ENCODE measurements around the gene RPL19. TPM values are rescaled to one million over a fixed set of nuclear protein-coding genes. Genes with fewer than 3 reads are reported as not detected.

The RPL19 gene
- total RNA-seq, 2 donors from 2014 or later, result 2,889 to 2,909 TPM

DNA sequence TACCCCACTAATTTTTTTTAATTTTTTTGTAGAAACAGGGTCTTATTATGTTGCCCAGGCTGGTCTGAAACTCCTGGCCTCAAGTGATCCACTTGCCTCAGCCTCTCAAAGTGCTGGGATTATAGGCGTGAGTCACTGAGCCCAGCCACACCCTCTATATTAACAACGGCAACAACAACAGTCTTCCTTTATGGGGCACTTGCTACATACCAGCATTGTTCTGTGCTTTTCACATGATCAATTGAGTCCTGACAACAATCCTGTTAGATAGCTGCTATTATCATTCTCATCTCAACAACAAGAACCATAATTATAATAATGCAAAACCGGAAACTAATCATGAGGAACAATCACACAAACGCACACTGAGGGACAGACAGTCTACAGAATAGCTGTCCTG, 21.5 kb upstream of the RPL19 start:
- no peaks in the 10 kb centered on the region for H3K9me3 Mint-ChIP-seq
- no peak overlapping the region for H3K27ac Mint-ChIP-seq
- DNase-seq, result no peak
- no peaks in the 10 kb centered on the region for H3K4me1 Mint-ChIP-seq (ENCODE audit: low read depth)
- no peak overlapping the region for H3K4me3 Mint-ChIP-seq
- H3K36me3 Mint-ChIP-seq (ENCODE audit: insufficient read depth in 2 of 2), result peaks cover 4 to 6% of the 10 kb centered on the region in 2 donors
- ATAC-seq (replicated peaks in 1 of 2), result no peak
- H3K27me3 Mint-ChIP-seq (ENCODE audit: low read depth), result no peaks in the 10 kb centered on the region

DNA sequence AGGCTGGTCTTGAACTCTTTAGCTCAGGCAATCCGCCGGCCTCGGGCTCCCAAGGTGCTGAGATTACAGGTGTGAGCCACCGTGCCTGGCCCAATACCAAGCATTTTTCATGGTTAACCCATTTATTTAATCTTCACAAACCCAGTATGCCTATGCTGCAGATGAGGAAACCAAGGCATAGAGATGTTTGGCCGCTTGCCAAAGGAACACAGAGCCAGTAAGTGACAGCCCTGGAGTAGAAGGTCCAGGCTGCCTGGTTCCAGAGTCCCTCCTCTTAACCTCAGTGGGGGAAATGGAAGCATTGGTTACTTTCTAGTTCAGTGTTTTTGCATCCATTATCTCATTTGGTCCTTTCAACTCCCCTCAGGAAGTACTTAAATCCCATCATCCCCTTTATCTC, 18.8 kb upstream of the RPL19 start:
- no peaks in the 10 kb centered on the region for H3K9me3 Mint-ChIP-seq
- no peaks in the 10 kb centered on the region for H3K27me3 Mint-ChIP-seq (ENCODE audit: low read depth)
- H3K4me1 Mint-ChIP-seq (ENCODE audit: low read depth), result no peaks in the 10 kb centered on the region
- no peak for ATAC-seq (replicated peaks in 1 of 2)
- no peak for DNase-seq
- H3K27ac Mint-ChIP-seq, result no peak overlapping the region
- H3K4me3 Mint-ChIP-seq, result no peak overlapping the region
- H3K36me3 Mint-ChIP-seq (ENCODE audit: insufficient read depth in 2 of 2), result peaks cover 7 to 9% of the 10 kb centered on the region in 2 donors

DNA sequence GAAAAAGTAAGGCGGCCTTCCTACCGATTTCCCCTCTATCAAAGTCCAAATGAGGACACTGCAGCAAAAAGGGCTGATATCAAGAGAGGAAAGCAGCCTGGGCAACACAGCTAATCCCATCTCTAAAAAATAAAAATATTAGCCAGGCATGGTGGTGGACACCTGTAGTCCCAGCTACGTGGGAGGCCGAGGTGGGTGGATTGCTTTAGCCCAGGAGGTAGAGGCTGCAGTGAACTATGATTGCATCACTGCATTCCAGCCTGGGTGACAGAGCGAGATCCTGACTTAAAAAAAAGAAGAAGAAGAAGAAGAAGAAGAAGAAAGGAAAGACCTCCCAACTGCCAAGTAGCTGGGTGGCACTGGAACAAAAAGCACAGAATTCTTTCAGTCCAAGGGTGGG, 17.0 kb upstream of the RPL19 start:
- Mint-ChIP-seq H3K36me3 (ENCODE audit: insufficient read depth in 2 of 2) (peaks cover 7 to 9% of the 10 kb centered on the region in 2 donors), H3K4me3 (no peak overlapping the region), H3K4me1 (ENCODE audit: low read depth) (no peaks in the 10 kb centered on the region), H3K27ac (no peak overlapping the region), H3K27me3 (ENCODE audit: low read depth) (no peaks in the 10 kb centered on the region), H3K9me3 (no peaks in the 10 kb centered on the region)
- ATAC-seq (replicated peaks in 1 of 2), result no peak
- DNase-seq, result no peak

DNA sequence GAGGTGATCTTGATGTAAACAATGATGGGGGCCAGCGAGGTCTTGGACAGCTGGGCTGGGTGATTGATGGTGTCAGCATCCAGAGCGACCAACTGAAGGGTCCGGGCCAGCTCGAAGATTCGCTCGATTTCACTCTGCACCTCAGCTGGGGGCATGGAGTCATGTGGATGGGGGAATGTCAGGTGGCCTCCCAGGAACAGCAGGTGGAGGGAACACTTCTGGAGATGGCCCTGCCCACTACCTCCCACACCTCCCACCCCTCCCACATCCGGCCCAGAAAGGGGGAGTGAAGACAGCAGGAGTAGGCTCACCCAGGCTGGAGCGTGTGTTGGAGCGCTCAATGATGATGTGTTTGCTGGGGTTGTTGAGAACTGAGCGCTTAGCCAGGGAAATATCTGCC, 16.4 kb upstream of the RPL19 start:
- no peak overlapping the region for H3K4me3 Mint-ChIP-seq
- no peaks in the 10 kb centered on the region for H3K9me3 Mint-ChIP-seq
- H3K27ac Mint-ChIP-seq, result no peak overlapping the region
- ATAC-seq (replicated peaks in 1 of 2) (no peak), DNase-seq (no peak)
- H3K27me3 Mint-ChIP-seq (ENCODE audit: low read depth), result no peaks in the 10 kb centered on the region
- no peaks in the 10 kb centered on the region for H3K4me1 Mint-ChIP-seq (ENCODE audit: low read depth)
- peaks cover 7 to 10% of the 10 kb centered on the region in 2 donors for H3K36me3 Mint-ChIP-seq (ENCODE audit: insufficient read depth in 2 of 2)

DNA sequence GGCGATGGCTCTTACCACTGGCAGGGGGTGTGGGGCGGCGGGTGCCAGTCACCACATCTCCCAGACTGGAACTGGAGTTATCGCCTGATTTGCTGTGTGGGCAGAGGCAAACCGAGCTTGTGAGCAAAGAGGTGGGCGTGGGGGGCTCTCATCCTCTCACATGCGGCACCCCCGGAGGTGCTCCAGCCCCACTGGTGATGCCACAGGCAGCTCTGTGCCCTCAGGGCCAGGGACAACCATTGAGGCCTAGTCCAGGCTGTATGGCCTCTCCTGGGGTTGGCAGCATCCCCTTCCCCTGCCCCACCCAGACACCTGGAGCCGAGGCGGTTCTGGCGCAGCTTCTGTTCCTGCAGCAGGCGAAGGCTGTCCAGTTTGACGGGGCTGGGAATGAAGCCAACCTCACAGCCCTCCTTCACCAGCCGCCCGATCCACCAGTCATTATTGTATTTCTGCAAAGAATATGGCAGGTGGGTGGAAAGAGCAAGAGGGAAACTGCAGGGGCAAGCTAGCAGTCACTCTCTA, 13.5 kb upstream of the RPL19 start:
- H3K4me1 Mint-ChIP-seq (ENCODE audit: low read depth), result no peaks in the 10 kb centered on the region
- H3K27me3 Mint-ChIP-seq (ENCODE audit: low read depth), result no peaks in the 10 kb centered on the region
- no peaks in the 10 kb centered on the region for H3K9me3 Mint-ChIP-seq
- DNase-seq (no peak), ATAC-seq (replicated peaks in 1 of 2) (no peak)
- no peak overlapping the region for H3K27ac Mint-ChIP-seq
- no peak overlapping the region for H3K4me3 Mint-ChIP-seq
- H3K36me3 Mint-ChIP-seq (ENCODE audit: insufficient read depth in 2 of 2), result peaks cover 7 to 10% of the 10 kb centered on the region in 2 donors

DNA sequence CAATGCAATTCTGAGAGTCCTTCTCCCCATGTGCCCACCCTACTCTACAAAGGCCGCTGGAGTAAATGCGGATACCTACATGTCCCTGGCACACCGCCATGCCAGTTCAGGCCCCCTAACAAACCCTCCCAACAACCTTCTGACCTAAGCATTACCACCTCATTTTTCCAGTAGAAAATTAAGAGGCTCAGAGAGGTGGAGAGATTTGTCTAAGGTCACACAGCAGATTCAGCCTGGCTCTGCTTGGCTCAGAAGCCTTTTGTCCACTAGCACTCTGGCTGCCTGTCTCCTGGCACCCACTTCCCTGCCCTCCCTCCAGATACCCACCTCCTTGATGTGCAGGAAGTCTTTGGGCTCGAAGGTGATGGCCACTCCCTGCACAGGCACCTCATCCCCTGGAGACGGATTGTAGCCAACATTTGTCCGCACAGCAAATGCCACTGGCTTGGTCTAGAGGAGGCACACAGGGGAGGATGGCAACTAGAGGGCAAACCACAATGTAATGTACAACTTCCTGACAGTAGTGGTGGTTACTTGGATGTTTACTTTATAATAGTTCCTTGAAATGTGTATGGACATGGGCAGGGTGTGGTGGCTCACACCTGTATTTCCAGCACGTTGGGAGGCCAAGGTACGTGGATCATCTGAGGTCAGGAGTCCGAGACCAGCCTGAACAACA, 12.8 kb upstream of the RPL19 start:
- Mint-ChIP-seq H3K27me3 (ENCODE audit: low read depth) (no peaks in the 10 kb centered on the region), H3K9me3 (no peaks in the 10 kb centered on the region), H3K4me1 (ENCODE audit: low read depth) (no peaks in the 10 kb centered on the region), H3K36me3 (ENCODE audit: insufficient read depth in 2 of 2) (peaks cover 8 to 11% of the 10 kb centered on the region in 2 donors), H3K27ac (no peak overlapping the region), H3K4me3 (no peak overlapping the region)
- no peak for DNase-seq
- no peak for ATAC-seq (replicated peaks in 1 of 2)

DNA sequence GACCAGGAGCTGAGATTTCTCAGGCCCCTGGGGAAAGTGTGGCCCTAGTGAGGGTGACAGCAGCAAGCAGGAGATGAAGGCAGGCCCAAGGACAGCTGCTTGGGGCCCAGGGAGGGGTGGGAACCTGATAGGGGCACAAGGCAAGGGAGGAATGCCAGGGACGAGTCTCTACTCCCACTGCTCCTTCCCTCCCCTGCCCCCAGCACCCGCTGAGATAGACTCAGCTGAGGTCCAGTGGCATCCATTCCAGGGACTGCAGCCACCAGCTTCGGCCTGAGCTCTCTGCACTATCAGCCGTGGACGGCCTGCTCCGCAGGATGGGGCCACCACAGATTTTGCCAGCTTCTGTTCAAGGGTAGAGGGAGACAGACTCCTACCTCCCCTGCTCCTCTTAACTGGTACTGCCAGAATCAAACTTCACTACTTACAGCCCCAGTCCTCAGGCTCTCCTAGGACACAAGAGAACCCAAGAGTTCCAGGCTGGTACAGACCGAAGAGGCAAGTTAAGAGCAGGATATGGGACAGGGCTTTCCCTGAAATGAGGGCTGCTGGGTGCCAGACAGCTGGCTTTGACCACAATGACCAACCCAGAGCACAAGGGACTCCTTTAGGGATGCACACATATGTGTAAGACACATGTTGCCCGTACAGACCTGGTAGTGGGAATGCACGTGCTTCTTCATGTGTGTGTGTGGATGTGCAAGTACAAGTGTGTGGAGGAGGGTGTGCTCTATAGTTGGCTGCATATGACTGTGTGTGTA, 8.2 kb upstream of the RPL19 start:
- ATAC-seq (replicated peaks in 1 of 2), result no peak
- peaks cover 4 to 5% of the 10 kb centered on the region in 2 donors for H3K36me3 Mint-ChIP-seq (ENCODE audit: insufficient read depth in 2 of 2)

DNA sequence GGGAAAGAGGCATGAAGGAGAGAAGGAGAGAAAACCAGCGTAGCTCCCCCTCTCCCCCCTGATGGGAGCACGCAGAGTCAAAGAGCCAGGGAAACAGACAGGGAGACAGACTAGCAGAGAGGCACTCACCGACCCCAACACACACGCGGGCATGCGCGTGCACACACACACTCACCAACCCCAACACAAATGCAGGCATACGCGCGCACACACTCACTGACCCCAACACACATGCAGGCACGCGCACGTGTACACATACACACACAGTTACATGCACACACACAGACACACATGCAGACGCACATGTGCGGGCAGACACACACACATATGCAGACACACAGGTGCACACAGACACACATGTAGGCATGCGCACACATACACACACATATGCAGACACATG, 7.2 kb upstream of the RPL19 start:
- Mint-ChIP-seq H3K4me1 (ENCODE audit: low read depth) (peaks cover 9% of the 10 kb centered on the region), H3K36me3 (ENCODE audit: insufficient read depth in 2 of 2) (peaks cover 4 to 5% of the 10 kb centered on the region in 2 donors), H3K9me3 (no peaks in the 10 kb centered on the region), H3K4me3 (no peak overlapping the region), H3K27ac (no peak overlapping the region), H3K27me3 (ENCODE audit: low read depth) (no peaks in the 10 kb centered on the region)
- no peak for DNase-seq
- ATAC-seq (replicated peaks in 1 of 2), result no peak

More for the DNA sequence above, 8.2 kb upstream of the RPL19 start:
- DNase-seq, result no peak
- Mint-ChIP-seq H3K4me1 (ENCODE audit: low read depth) (peaks cover 8% of the 10 kb centered on the region), H3K9me3 (no peaks in the 10 kb centered on the region), H3K4me3 (no peak overlapping the region), H3K27ac (no peak overlapping the region), H3K27me3 (ENCODE audit: low read depth) (no peaks in the 10 kb centered on the region)

DNA sequence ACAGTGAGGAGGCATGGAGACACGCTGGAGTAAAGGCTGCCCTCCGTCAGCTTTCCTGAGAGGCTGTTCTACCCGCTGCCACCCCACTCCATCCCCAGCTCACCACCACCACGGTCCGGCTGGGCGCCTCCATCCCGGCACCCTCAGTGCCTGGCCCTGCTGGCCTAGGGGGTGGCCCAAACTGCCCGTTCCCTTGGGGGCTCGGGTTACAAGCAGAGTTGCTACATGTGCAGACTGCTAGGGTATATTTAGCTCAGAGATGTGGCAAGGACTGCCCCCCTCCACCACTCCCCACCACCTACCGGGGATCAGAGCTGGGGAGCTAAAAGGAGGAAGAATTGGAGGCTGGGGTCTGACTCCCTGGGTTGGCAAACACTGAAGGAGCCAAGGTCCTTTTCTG, 6.7 kb upstream of the RPL19 start:
- Mint-ChIP-seq H3K36me3 (ENCODE audit: insufficient read depth in 2 of 2) (peaks cover 4 to 5% of the 10 kb centered on the region in 2 donors), H3K27ac (no peak overlapping the region)

DNA sequence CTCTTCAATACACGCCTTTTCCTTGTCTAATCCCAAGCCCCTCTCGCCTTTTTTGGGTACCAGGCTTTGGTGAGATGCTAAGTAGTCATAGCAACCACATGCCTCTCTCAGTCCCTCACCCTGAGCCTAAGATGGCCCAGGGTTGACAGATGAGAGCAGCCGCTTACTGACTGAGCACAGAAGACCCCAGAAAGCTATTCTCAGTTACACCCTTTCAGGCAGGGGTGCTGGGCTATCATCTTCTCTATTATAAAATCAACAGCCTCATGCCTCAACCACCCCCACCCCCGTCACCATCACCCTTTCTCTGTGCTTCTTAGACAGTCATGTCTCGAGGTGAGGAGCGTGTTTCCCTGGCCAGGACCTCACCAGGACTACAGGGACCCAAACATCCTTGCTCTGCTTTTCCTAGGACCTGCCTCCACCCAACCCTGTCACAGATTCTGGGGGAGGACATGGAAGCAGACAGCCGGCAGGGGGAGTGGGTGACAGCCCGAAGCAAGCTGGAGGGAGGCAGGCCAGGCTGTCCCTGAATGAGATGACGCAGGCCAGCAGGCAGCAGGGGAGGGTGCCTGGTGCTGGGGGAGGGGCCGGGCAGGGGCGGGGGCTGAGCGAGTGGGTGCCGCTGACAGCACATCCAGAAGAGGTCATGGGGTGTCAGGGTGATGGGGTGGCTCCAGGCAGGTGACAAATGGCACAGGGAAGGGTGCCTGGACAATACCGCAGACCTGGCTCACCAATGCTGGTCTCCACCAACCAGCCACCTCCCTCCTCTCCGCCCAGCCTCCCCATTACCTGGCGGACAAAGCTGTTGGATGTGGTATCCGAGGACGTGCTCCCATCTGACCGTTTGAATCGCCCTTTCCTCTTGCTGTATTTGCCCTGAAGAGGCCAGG, 5.7 kb upstream of the RPL19 start:
- H3K27ac Mint-ChIP-seq, result no peak overlapping the region
- H3K4me3 Mint-ChIP-seq, result no peak overlapping the region
- ATAC-seq (replicated peaks in 1 of 2) (no peak), DNase-seq (no peak)
- no peaks in the 10 kb centered on the region for H3K27me3 Mint-ChIP-seq (ENCODE audit: low read depth)
- H3K9me3 Mint-ChIP-seq, result no peaks in the 10 kb centered on the region
- H3K36me3 Mint-ChIP-seq (ENCODE audit: insufficient read depth in 2 of 2), result peaks cover 2 to 5% of the 10 kb centered on the region in 2 donors
- peaks cover 23% of the 10 kb centered on the region for H3K4me1 Mint-ChIP-seq (ENCODE audit: low read depth)

More for the DNA sequence above, 6.7 kb upstream of the RPL19 start:
- H3K4me3 Mint-ChIP-seq, result no peak overlapping the region
- ATAC-seq (replicated peaks in 1 of 2) (no peak), DNase-seq (no peak)
- no peaks in the 10 kb centered on the region for H3K27me3 Mint-ChIP-seq (ENCODE audit: low read depth)
- H3K9me3 Mint-ChIP-seq, result no peaks in the 10 kb centered on the region
- H3K4me1 Mint-ChIP-seq (ENCODE audit: low read depth), result peaks cover 13% of the 10 kb centered on the region

DNA sequence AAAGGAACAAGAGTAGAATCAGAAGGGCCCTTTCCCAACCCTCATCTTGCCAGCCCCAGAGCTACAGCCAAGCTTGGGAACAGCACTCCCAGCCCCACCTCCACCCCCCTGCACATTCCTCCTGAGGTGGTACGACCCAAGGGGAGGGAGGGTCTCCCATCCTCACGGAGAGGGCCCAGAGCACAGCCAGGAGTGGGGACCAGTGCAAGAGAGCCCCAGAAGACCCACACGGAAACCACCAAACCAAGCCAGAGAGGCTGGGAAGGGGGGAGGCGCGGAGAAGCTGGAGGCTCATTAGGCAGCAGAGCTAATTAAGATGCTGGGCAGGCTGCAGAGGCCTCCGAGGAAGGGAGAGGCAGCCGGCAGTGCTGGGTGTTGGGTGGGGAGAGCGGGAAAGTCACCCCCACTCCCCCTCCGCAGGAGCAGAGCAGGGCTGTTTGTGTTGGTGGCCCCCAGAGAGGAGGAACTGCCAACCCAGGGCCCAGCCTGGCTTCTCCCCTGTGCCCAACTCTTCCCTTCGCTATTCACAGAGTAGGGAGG, 5.0 kb upstream of the RPL19 start:
- no peak overlapping the region for H3K4me3 Mint-ChIP-seq
- H3K27me3 Mint-ChIP-seq (ENCODE audit: low read depth), result no peaks in the 10 kb centered on the region
- no peak for DNase-seq
- H3K9me3 Mint-ChIP-seq, result no peaks in the 10 kb centered on the region
- H3K27ac Mint-ChIP-seq, result no peak overlapping the region
- H3K36me3 Mint-ChIP-seq (ENCODE audit: insufficient read depth in 2 of 2), result peaks cover 4 to 5% of the 10 kb centered on the region in 2 donors
- ATAC-seq (replicated peaks in 1 of 2), result no peak
- H3K4me1 Mint-ChIP-seq (ENCODE audit: low read depth), result peaks cover 30% of the 10 kb centered on the region

DNA sequence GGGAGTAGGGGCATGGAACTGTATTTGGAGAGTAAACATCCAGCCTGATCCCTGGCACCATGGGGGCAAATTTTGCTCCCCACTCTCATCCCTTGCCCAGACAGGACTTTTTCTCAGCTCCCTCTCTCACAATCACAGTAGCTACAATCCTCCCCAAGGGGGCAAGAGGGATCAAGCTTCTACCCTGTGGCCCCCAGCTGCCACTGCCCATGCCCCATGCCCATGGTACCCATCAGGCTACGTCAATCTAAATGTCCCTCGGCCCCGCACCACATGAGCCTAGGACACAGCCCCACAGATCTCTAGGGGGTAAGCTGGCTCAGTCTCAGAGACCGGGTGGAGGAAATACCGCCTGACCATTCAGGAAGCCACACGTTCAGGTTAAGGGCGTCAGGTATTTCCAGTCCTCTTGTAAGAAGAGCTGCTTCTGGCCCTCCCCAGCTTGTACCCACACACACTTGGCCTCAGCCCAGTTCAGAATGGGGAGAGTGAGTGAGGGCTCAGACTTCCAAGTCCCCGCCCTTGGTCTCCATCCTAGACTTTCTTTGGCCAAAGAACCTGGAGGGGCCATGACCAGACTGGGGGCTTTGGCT, 4.4 kb upstream of the RPL19 start:
- H3K9me3 Mint-ChIP-seq, result no peaks in the 10 kb centered on the region
- H3K4me1 Mint-ChIP-seq (ENCODE audit: low read depth), result peaks cover 35% of the 10 kb centered on the region
- ATAC-seq (replicated peaks in 1 of 2) (no peak), DNase-seq (no peak)
- no peaks in the 10 kb centered on the region for H3K27me3 Mint-ChIP-seq (ENCODE audit: low read depth)
- peaks cover 5 to 9% of the 10 kb centered on the region in 2 donors for H3K36me3 Mint-ChIP-seq (ENCODE audit: insufficient read depth in 2 of 2)
- no peak overlapping the region for H3K27ac Mint-ChIP-seq
- peak overlapping the region; percentile 69 to 72 for H3K4me3 Mint-ChIP-seq
